HG03108 (cell line): ENCODE results near the gene CENPP.

Source experiments
- ATAC-seq: cut with Tn5 transposase; IDR thresholded peaks from one replicate; pipeline ENCODE4 v1.9.1; 2021; ENCODE audit warnings: moderate library complexity; ENCODE audit not compliant: unreplicated experiment

The CENPP gene

DNA sequence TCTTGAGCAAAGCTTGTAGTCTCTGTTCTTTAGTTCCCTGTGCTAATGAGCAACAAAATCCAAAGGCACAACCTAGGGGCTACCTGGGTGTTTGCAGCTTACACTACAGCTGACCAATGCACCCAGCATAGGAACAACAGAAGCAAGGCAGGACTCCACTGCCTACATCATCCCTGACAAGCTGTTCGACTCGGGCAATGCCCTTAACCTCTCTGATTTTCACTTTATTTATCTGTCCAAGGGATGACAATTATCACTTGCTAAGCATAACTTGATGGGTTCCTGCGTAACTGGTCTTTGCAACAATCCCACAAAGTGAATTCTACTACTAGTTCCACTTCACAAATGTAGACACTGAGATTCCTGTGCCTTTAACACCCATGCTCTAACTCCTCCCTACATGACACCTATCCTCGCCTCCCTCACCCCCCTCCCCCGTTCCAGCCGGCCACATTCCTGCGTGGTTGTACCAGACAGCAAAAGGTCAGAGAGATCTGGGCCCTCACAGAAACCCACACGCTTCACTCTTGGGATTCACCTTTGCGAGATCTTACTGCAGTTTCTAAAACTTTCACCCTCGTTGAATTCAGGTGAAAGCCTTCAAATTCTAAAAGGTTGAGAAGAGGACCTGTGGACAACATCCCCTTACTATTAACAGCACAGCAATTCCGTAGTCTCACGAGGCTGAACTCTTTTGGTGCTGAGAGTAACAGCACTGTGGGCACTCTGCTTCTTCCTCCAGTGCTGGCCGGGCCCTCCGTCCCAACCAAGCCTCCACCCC, 343.2 kb downstream of the CENPP start:
- ATAC-seq = no peak

DNA sequence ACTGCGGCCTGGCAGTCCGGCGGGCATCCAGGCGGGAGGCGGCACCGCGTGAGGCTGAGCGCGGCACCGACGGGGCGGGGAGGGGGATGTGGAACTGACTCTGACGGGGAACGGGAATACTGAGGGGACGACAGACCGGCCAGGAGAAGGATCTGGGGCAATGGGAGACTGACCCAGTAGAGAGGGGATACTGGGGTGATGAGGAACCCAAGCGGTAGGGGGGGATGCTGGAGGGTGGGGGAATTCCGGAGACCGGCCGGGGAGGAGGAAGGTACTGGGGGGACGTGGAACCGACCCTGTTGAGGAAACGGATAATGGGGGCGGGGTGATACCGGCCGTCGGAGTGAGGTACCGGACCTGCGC, 343.8 kb downstream of the CENPP start:
- no peak for ATAC-seq
